K562 (cell line): ENCODE data around the gene CNKSR3. TPM values are rescaled to one million over a fixed set of nuclear protein-coding genes. Genes with fewer than 3 reads are reported as not detected.

ENCODE experiments used
- ARID1B ChIP-seq: fragments of 450-650 bp; IDR thresholded peaks from 2 replicates; pipeline ENCODE4 v1.6.1; 2016; ENCODE audit warnings: antibody characterized with exemption, mild to moderate bottlenecking, inconsistent platforms
- CBX2 ChIP-seq: fragments of 200-600 bp; sonication (generic); IDR thresholded peaks from one replicate; pipeline ENCODE4 v1.6.1; 2012; ENCODE audit warnings: mild to moderate bottlenecking, low read length, inconsistent platforms; ENCODE audit not compliant: insufficient read depth, poor library complexity, severe bottlenecking
- EGR1 ChIP-seq: fragments of 450-650 bp; conservative IDR thresholded peaks from 2 replicates; pipeline ENCODE4 v1.6.1; 2017; ENCODE audit warnings: mild to moderate bottlenecking
- EHMT2 ChIP-seq: fragments of 450-650 bp; IDR thresholded peaks from 2 replicates; pipeline ENCODE4 v1.6.1; 2018; ENCODE audit warnings: antibody characterized with exemption
- HDAC1 ChIP-seq, 2 experiments: fragments of 450-650 bp; IDR thresholded peaks; 2 replicates each; pipeline ENCODE4 v1.6.1; 2016 to 2017; ENCODE audit warnings: inconsistent platforms in 1 of 2, mild to moderate bottlenecking in 1 of 2, moderate library complexity in 1 of 2
- KLF16 ChIP-seq: IDR thresholded peaks from 2 replicates; pipeline ENCODE4 v1.6.1; 2016; ENCODE audit warnings: antibody characterized with exemption
- LEF1 ChIP-seq: fragments of 450-650 bp; IDR thresholded peaks from 2 replicates; pipeline ENCODE4 v1.6.1; 2016; ENCODE audit warnings: mild to moderate bottlenecking
- MAZ ChIP-seq, 2 experiments: fragments of 450-650 bp in 1 of 2; sonication (generic) in 1 of 2; formaldehyde crosslinking; IDR thresholded peaks in 1 of 2; conservative IDR thresholded peaks in 1 of 2; 2 replicates each; pipeline versions ENCODE4 v1.4.0 to v1.5.0; 2020; ENCODE audit warnings: mild to moderate bottlenecking in 1 of 2, missing genetic modification reagents in 1 of 2
- MBD2 ChIP-seq: sonication (generic); IDR thresholded peaks from 2 replicates; pipeline ENCODE4 v1.6.1; 2016; ENCODE audit warnings: low read depth, borderline replicate concordance
- REST ChIP-seq, 2 experiments: fragments of 450-650 bp; formaldehyde crosslinking in 1 of 2; IDR thresholded peaks; 2 replicates each; pipeline versions ENCODE4 v1.4.0 to v1.6.1; 2014 to 2020; ENCODE audit warnings: mild to moderate bottlenecking in 2 of 2, borderline replicate concordance in 1 of 2, low read depth in 1 of 2
- SLC30A9 ChIP-seq: fragments of 250-450 bp; sonication (Bioruptor Pico); IDR thresholded peaks from 2 replicates; pipeline ENCODE4 v1.8.0; 2022; ENCODE audit warnings: mild to moderate bottlenecking, moderate library complexity
- SNIP1 ChIP-seq: fragments of 450-650 bp; IDR thresholded peaks from 2 replicates; pipeline ENCODE4 v1.7.1; 2017; ENCODE audit warnings: low read depth, mild to moderate bottlenecking
- TAL1 ChIP-seq: fragments of 450-650 bp; IDR thresholded peaks from 2 replicates; pipeline ENCODE4 v1.6.1; 2016; ENCODE audit warnings: mild to moderate bottlenecking
- VEZF1 ChIP-seq: fragments of 200-800 bp; sonication (Bioruptor generic); IDR thresholded peaks from 2 replicates; pipeline ENCODE4 v1.6.1; 2017; ENCODE audit warnings: missing genetic modification characterization, missing compliant biosample characterization
- ZBTB11 ChIP-seq, 3 experiments: fragments of 200-800 bp in 1 of 3; fragments of 250-450 bp in 1 of 3; fragments of 450-650 bp in 1 of 3; sonication (Bioruptor Pico) in 1 of 3; sonication (Bioruptor generic) in 1 of 3; formaldehyde crosslinking in 1 of 3; IDR thresholded peaks; 2 replicates each; pipeline versions ENCODE4 v1.6.1 to v1.8.0; 2016 to 2022; ENCODE audit warnings: mild to moderate bottlenecking in 2 of 3, missing genetic modification characterization in 2 of 3, missing compliant biosample characterization in 1 of 3, moderate library complexity in 1 of 3
- polyA plus RNA-seq, 8 experiments: library from polyadenylated mRNA; depleted of rRNA in 4 of 8; stranded (reverse) in 5 of 8; unstranded in 3 of 8; fragments of >200 nt; fragmentation: Nextera tagmentation in 2 of 8; fragmentation: Illumina TruSeq in 1 of 8; extraction: Ambion mirVana in 2 of 8; extraction: Trizol in 1 of 8; gene quantifications; 2 replicates each; pipeline versions ENCODE4 v1.2.1 to v1.2.3, GENCODE V29; 2011 to 2014; ENCODE audit warnings: inconsistent platforms in 1 of 8, missing spikeins in 1 of 8
- total RNA-seq, 7 experiments: library from RNA; depleted of rRNA in 6 of 7; stranded (reverse); fragments of >200 nt in 6 of 7; fragmentation: Illumina TruSeq in 2 of 7; extraction: Trizol in 2 of 7; gene quantifications; 2 replicates each; pipeline versions ENCODE4 v1.2.1 to v1.2.3, GENCODE V29; 2011 to 2021; ENCODE audit warnings: low replicate concordance in 1 of 7

Gene CNKSR3
- total and polyA plus RNA-seq, 9 of the 15 experiments (the other 6 are each of a cell fraction or from before 2014, with no cell fraction given): 4.5 to 29.6 (median 9.5) TPM

- TF ChIP-seq ZBTB11 (CRISPR knock-in tag; IDR thresholded peaks at IDR 0.05): no peak
- 0 out of 2 replicates have a peak, but pooled peaks have one; percentile 28 for TF ChIP-seq KLF16
- 0 out of 4 replicates have a peak, but pooled peaks of 1 of the 2 experiments have one; percentile 27 for TF ChIP-seq MAZ (CRISPR knock-in tag; conservative IDR thresholded peaks at IDR 0.05 in 1 of 2, IDR thresholded peaks at IDR 0.05 in 1 of 2)
- TF ChIP-seq MBD2: peak; percentile 26; the same call in 1 of the 2 replicates
- peak; percentile 32; the same call in 1 of the 2 replicates for TF ChIP-seq TAL1
- peak; percentile 53; the same call in 1 of the 2 replicates for TF ChIP-seq LEF1
- TF ChIP-seq ARID1B: peak; percentile 85
- TF ChIP-seq EGR1: peak; percentile 91
- no peak for TF ChIP-seq REST (IDR thresholded peaks at IDR 0.05; ENCODE audit: borderline replicate concordance)
- no peak for TF ChIP-seq REST (CRISPR knock-in tag; IDR thresholded peaks at IDR 0.05; ENCODE audit: low read depth)
- TF ChIP-seq VEZF1 (CRISPR knock-in tag): peak; percentile 28; the same call in 1 of the 2 replicates
- no peak for TF ChIP-seq SLC30A9 (CRISPR knock-in tag)
- TF ChIP-seq CBX2: no peak
- peak; percentile 40; the same call in 1 of the 2 replicates for TF ChIP-seq EHMT2
- TF ChIP-seq HDAC1 (IDR thresholded peaks at IDR 0.05): peak in 1 of 2 experiments; percentile 71; a peak in 2 of 4 replicates
- no peak for TF ChIP-seq SNIP1
Observed at GRCh38 chr6:154558984-154559383, 48.5 kb upstream of the CNKSR3 start (continued).
